ENCODE measurements around the gene CERS5. TPM values are rescaled to one million over a fixed set of nuclear protein-coding genes. Genes with fewer than 3 reads are reported as not detected.
A peak's percentile ranks its signal among the peaks of the same experiment; 100 is the strongest.

Gene CERS5
- polyA plus RNA-seq, 1 of the 3 experiments (the other 2 are of a cell fraction): 56.9 TPM

- ChIA-PET CTCF (interaction anchor here (1.0 to 2.6 kb wide), 4 partner anchors 11 to 135 kb away, joined by 3 to 11 read pairs (median 4); no protein-coding TSS in a partner anchor), POLR2A (no interaction called here)
- no peak for TF ChIP-seq SIN3A (IDR thresholded peaks at IDR 0.05; ENCODE audit: borderline replicate concordance, low read depth, low read length)
- no peak for TF ChIP-seq POLR2AphosphoS5 (IDR thresholded peaks at IDR 0.05; ENCODE audit: low read depth, low read length)
- TF ChIP-seq EP300 (IDR thresholded peaks at IDR 0.05; ENCODE audit: borderline replicate concordance in 1 of 2, low read depth in 1 of 2, low read length in 1 of 2): no peak
- TF ChIP-seq SMC3 (IDR thresholded peaks at IDR 0.05; ENCODE audit: low read depth, low read length): no peak
- H3K4me2 ChIP-seq: no peak overlapping the region
- H4K20me1 ChIP-seq (ENCODE audit: insufficient read depth): no peaks in the 10 kb centered on the region
- no peaks in the 10 kb centered on the region for H3K9me2 ChIP-seq
- H3K27ac ChIP-seq (ENCODE audit: low read depth in 2 of 2, low read length in 1 of 2): no peak overlapping the region
- no peak overlapping the region for H2AFZ ChIP-seq (ENCODE audit: low read depth)
- no peaks in the 10 kb centered on the region for H3K9me3 ChIP-seq
- no peaks in the 10 kb centered on the region for H3K27me3 ChIP-seq (ENCODE audit: insufficient read depth)
- H3K36me3 ChIP-seq (replicated peaks in 1 of 2; ENCODE audit: control insufficient read depth in 1 of 2, insufficient read depth in 2 of 2, low read length in 1 of 2): peaks cover 26 to 56% of the 10 kb centered on the region in 2 experiments
- peaks cover 74% of the 10 kb centered on the region for H3K79me2 ChIP-seq (ENCODE audit: insufficient read depth)
- peaks cover 0 to 26% of the 10 kb centered on the region in 2 experiments for H3K4me1 ChIP-seq (ENCODE audit: control insufficient read depth in 1 of 2, insufficient read depth in 2 of 2, low read depth in 1 of 2, low read length in 1 of 2)
- peaks cover 53% of the 10 kb centered on the region for H3F3A ChIP-seq (replicated peaks; ENCODE audit: insufficient read depth)
- H3K4me3 ChIP-seq (ENCODE audit: low read depth in 2 of 2, low read length in 1 of 2): no peak overlapping the region
- H3K9ac ChIP-seq: no peak overlapping the region
- no peak for DNase-seq
- 92% methylated on average over 6 of the region's 6 CpGs for WGBS (ENCODE audit: low lambda C conversion rate)
These were observed 38.5 kb upstream of the CERS5 start for GRCh38 chr12:50205648-50206047.

GRCh38 chr12:50203691-50204090 lies 36.5 kb upstream of the CERS5 start:
- Histone ChIP-seq H3K9ac (peak overlapping the region; percentile 15; the same call in 1 of the 2 replicates), H3K4me1 (ENCODE audit: control insufficient read depth in 1 of 2, insufficient read depth in 2 of 2, low read depth in 1 of 2, low read length in 1 of 2) (peaks cover 0 to 28% of the 10 kb centered on the region in 2 experiments), H3F3A (replicated peaks; ENCODE audit: insufficient read depth) (peaks cover 63% of the 10 kb centered on the region), H3K79me2 (ENCODE audit: insufficient read depth) (peaks cover 71% of the 10 kb centered on the region), H4K20me1 (ENCODE audit: insufficient read depth) (no peaks in the 10 kb centered on the region), H3K27ac (ENCODE audit: low read depth in 2 of 2, low read length in 1 of 2) (peak overlapping the region in 1 of 2 experiments; percentile 92; a peak in 3 of 4 replicates), H2AFZ (ENCODE audit: low read depth) (no peak overlapping the region), H3K9me2 (no peaks in the 10 kb centered on the region), H3K27me3 (ENCODE audit: insufficient read depth) (no peaks in the 10 kb centered on the region), H3K4me3 (ENCODE audit: low read depth in 2 of 2, low read length in 1 of 2) (no peak overlapping the region), H3K9me3 (no peaks in the 10 kb centered on the region), H3K36me3 (replicated peaks in 1 of 2; ENCODE audit: control insufficient read depth in 1 of 2, insufficient read depth in 2 of 2, low read length in 1 of 2) (peaks cover 32 to 60% of the 10 kb centered on the region in 2 experiments), H3K4me2 (0 out of 2 replicates have a peak overlapping the region, but pooled peaks have one; percentile 15)
- POLR2A ChIA-PET: no interaction called here
- TF ChIP-seq, protein P1, sequence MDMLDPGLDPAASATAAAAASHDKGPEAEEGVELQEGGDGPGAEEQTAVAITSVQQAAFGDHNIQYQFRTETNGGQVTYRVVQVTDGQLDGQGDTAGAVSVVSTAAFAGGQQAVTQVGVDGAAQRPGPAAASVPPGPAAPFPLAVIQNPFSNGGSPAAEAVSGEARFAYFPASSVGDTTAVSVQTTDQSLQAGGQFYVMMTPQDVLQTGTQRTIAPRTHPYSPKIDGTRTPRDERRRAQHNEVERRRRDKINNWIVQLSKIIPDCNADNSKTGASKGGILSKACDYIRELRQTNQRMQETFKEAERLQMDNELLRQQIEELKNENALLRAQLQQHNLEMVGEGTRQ (IDR thresholded peaks at IDR 0.05; ENCODE audit: borderline replicate concordance, low read depth, low read length): no peak
- TF ChIP-seq RXRA (IDR thresholded peaks at IDR 0.05; ENCODE audit: borderline replicate concordance, low read depth) (no peak), IRF3 (IDR thresholded peaks at IDR 0.05; ENCODE audit: low read depth, low read length) (no peak), FOSL2 (IDR thresholded peaks at IDR 0.05; ENCODE audit: borderline replicate concordance, low read depth) (no peak), TCF12 (IDR thresholded peaks at IDR 0.05) (no peak), NFIC (IDR thresholded peaks at IDR 0.05; ENCODE audit: borderline replicate concordance) (no peak), JUND (IDR thresholded peaks at IDR 0.05) (no peak), RCOR1 (IDR thresholded peaks at IDR 0.05; ENCODE audit: low read length) (no peak), SMC3 (IDR thresholded peaks at IDR 0.05; ENCODE audit: low read depth, low read length) (no peak), GATA2 (CRISPR knock-in tag; IDR thresholded peaks at IDR 0.05) (no peak), EZH2phosphoT487 (IDR thresholded peaks at IDR 0.05; ENCODE audit: borderline replicate concordance, low read depth) (no peak), TAF1 (IDR thresholded peaks at IDR 0.05; ENCODE audit: borderline replicate concordance, low read depth, low read length) (no peak), TEAD4 (IDR thresholded peaks at IDR 0.05; ENCODE audit: borderline replicate concordance, insufficient read depth) (no peak), MEF2A (IDR thresholded peaks at IDR 0.05; ENCODE audit: borderline replicate concordance, low read depth) (no peak), CHD2 (IDR thresholded peaks at IDR 0.05; ENCODE audit: low read length, partially characterized antibody) (no peak), SIN3A (IDR thresholded peaks at IDR 0.05; ENCODE audit: borderline replicate concordance, low read depth, low read length) (no peak)
- TF ChIP-seq, protein P2, sequence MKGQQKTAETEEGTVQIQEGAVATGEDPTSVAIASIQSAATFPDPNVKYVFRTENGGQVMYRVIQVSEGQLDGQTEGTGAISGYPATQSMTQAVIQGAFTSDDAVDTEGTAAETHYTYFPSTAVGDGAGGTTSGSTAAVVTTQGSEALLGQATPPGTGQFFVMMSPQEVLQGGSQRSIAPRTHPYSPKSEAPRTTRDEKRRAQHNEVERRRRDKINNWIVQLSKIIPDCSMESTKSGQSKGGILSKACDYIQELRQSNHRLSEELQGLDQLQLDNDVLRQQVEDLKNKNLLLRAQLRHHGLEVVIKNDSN (IDR thresholded peaks at IDR 0.05; ENCODE audit: borderline replicate concordance, low read depth): no peak
- TF ChIP-seq, protein P3, sequence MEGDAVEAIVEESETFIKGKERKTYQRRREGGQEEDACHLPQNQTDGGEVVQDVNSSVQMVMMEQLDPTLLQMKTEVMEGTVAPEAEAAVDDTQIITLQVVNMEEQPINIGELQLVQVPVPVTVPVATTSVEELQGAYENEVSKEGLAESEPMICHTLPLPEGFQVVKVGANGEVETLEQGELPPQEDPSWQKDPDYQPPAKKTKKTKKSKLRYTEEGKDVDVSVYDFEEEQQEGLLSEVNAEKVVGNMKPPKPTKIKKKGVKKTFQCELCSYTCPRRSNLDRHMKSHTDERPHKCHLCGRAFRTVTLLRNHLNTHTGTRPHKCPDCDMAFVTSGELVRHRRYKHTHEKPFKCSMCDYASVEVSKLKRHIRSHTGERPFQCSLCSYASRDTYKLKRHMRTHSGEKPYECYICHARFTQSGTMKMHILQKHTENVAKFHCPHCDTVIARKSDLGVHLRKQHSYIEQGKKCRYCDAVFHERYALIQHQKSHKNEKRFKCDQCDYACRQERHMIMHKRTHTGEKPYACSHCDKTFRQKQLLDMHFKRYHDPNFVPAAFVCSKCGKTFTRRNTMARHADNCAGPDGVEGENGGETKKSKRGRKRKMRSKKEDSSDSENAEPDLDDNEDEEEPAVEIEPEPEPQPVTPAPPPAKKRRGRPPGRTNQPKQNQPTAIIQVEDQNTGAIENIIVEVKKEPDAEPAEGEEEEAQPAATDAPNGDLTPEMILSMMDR (IDR thresholded peaks at IDR 0.05): no peak
- WGBS (ENCODE audit: low lambda C conversion rate): 66% methylated on average over 2 of the region's 2 CpGs
- CTCF ChIA-PET: interaction anchor here (0.7 to 2.0 kb wide), 3 partner anchors 12 to 28 kb away, joined by 3 to 5 read pairs (median 3); no protein-coding TSS in a partner anchor
- no peak for DNase-seq
